Activated T-cell treated with anti-CD3 and anti-CD28 coated beads, Interleukin-2, amount 50 U/mL, for 1 hour (primary cell): Measurements from ENCODE around the gene NEAT1.
"Not testable (repeated sequence)": the region's sequence is repeated elsewhere in the genome, so short reads cannot be mapped to it uniquely, and the experiment has no call there.

Experiments used
- DNase-seq: peaks from one replicate; pipeline ENCODE4 v3.0.0-alpha.2; 2020

NEAT1 gene

DNA sequence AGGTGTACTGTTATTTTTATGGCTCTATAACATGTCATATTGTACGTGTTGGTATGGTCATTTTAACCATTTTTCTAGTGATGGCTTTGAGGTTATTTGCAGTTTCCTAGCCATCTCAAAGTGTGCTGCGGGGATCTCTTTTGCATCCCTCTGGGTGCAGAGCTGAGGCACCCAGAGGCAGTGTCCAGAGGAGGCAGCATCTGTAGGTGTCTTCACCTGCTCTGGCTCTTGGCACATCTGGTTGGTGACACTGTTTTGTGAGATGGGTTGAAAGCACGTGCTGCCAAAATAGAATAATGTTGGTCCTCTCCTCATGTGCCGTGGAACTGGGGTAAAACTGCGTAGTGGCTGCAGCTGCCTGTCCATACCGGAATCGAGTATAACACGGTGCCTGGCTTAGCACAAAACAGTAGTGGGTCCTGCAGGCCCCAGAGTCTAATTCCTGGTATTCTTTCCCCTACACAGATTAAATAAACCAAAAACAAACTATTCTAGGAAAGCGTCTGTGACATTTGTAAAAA, 12.9 kb downstream of the NEAT1 start:
- DNase-seq: no peak

DNA sequence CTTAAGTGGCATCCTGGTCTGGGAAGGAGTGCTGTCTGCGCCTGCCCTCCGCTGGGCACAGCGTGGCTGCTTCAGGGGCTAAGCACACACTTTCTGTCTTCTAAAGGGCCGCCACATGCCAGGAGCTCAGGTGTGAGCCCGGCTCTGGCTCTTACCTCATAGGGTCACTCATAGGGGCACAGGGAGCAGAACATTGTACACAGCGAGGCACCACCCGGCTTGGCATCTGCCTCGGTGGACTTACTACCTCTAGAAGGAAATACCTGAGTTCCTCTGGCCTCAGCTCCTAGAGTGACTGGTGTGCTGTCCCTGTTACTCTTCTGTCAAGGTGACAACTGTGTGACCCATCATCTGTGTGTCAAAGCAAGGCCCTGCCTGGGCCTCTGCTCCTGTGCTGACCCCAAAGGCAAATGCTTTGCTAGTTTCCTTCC, 13.4 kb downstream of the NEAT1 start:
- no peak for DNase-seq

DNA sequence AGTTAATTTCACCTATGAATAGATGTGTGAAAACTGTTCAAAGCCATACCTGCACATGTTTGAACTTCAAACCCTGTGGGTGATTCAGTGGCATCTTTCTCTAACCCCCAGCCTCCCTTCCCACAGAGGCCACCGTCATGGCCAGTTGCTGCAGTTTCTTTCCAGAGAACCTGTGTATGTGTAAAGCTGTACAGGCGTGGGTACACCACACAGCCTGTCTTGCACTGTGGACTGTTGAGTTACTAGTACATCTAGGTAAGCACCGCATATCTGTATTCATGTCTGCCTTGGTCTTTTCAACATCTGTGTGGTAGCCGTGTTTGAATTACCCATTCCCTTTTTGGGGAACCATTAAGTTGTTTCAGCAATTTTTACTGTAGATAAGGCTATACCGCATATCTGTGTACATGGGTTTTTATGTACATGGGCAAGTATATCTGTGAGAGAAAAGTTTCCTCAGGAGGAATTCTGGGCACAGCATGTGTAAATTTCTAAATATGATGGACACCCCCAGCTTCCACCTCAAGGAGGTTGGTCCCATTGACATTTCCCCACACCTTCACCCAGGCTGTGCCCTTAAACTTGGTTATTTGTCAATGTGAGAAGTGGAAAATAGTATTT, 13.9 kb downstream of the NEAT1 start:
- no peak for DNase-seq

DNA sequence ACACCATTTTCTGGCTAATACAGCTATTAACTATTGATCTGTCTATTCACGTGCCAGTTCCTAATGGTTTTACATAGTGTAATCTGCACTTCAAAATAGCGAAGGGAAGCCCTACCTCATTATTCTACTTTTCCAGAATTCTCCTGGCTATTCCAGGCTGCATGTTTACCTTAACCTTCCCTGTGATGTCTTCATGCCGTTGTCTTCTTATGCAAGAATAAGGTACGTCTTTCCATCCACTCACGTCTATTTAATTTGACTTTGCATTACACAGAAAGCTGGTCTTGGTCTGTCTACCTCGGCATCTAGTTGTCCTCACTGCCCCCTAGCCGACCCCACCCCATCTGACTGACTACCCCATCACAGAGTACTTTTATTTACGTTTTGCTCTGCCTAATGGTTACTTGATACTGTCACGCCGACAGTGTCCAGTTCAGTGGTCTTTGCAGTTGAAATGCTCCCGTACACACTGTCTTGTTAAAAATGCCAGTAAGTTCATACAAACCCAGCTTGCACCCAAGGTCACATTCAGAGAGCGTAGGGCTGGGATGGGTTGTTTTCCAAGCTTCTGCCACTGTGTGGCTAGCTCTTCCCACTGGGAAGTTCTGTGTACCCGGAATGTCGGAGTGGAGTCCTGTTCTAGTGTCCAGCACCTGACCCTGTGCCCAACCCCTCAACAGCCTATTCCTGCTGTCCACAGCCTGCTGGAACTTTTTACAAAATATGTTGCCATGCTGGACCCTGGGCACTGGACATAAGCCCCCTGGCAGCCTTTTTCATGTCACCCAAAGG, 15.0 kb downstream of the NEAT1 start:
- no peak for DNase-seq

DNA sequence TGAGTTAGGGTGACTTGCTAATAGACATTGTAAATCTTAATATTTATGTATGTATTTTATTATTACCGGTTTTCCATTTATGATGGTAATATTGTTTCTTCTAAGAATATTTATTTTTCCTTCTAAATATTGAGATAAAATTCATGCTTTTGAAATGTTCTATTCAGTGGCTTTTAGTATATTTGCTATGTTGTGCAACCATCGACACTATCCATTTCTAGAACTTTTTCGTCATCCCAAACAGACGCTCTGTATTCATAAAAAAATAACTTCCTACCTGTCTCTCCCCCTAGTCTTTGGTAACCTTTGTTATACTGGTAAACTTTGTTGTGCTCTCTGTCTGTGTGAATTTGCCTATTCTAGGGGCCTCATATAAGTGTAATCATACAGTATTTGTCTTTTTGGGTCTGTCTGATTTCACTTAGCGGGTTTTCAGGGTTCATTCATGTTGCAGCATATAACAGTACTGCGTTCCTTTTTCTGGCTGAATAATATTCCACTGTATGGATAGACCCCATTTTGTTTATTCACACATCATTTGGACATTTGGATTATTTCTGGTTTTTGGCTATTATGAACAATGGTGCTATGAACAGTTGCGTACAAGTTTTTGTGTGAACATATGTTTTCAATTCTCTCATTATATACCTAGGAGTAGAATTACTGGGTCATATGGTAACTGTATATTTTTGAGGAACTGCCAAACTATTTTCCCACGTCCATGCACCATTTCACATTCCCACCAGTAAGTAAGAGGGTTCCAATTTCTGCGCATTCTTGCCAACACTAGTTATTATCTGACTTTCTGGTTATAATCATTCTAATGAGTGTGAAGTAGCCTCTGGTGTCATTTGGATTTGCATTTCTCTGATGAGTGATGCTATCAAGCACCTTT, 15.9 kb downstream of the NEAT1 start:
- no peak for DNase-seq

DNA sequence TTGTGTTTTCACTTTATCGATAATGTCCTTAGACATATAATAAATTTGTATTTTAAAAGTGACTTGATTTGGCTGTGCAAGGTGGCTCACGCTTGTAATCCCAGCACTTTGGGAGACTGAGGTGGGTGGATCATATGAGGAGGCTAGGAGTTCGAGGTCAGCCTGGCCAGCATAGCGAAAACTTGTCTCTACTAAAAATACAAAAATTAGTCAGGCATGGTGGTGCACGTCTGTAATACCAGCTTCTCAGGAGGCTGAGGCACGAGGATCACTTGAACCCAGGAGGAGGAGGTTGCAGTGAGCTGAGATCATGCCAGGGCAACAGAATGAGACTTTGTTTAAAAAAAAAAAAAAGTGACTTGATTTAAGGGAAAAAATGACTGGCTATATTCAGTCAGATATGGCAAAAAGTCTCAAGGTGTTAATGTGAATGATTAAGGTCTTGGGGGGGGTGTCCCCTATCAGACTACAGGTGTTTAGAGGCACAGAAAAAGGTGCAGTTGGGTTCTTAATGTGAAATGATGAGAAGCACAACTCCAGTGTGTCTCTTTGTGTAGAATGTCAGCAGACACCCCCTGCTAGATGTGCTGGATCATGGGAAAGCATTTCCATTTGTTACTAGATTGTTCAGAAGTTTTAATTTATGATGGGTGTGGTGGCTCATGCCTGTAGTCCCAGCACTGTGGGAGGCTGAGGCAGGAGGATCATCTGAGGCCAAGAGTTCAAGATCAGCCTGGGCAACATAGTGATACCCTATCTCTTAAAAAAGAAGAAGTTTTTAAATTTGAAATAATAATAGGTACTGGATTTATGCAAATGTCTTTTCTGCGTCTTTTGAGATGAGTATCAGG, 17.0 kb downstream of the NEAT1 start:
- DNase-seq: no peak

DNA sequence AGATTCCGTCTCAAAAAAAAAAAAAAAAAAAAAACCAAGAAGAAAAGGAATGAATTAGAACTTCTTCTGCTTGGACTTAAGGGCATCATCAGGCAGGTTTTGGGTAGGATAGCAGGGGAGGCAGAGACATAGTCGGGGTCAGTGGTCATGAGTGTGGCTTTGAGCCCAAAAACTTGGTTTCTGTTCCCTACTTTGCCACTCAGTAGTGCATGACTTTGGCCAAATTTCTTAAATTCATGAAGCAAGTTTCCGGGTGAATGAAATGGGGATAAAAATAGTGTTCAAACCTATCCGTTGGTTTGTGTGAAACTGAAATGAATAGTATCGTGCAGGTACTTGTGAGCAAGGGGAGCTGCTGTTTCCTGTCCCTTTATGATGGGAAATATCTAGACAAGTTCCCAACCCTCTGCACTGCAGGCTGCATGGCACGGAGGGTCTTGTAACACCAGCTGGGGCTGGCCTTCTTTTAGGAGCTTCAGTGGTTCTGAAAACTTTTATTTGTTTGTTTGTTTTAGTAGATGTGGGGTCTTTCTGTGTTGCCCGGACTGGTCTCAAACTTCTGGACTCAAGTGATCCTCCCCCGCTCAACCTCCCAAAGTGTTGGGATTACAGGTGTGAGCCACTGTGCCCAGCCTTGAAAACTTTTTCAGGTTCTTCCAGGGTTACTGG, 18.4 kb downstream of the NEAT1 start:
- DNase-seq: no peak

DNA sequence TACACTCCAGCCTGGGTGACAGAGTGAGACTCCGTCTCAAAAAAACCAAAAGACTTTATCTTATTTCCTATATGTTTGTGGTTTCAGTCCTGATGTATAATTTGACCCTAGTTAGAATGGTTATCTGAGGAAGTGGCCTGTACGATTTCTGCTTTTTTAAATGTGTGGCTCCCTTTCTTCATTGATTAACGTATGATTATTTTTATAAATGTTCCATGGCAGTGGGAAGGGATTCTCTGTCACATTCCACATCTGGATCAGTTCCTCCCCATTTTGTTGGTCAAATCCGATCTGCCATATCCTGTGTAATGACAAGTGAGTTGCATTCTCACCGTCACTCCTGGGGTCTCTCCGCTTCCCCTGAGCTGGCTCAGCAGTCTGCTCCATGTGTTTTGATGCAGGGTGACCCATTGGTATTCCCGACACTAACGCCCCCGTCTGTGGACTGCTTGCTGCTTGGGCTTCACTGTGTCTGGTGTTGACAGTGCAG, 20.3 kb downstream of the NEAT1 start:
- no peak for DNase-seq

DNA sequence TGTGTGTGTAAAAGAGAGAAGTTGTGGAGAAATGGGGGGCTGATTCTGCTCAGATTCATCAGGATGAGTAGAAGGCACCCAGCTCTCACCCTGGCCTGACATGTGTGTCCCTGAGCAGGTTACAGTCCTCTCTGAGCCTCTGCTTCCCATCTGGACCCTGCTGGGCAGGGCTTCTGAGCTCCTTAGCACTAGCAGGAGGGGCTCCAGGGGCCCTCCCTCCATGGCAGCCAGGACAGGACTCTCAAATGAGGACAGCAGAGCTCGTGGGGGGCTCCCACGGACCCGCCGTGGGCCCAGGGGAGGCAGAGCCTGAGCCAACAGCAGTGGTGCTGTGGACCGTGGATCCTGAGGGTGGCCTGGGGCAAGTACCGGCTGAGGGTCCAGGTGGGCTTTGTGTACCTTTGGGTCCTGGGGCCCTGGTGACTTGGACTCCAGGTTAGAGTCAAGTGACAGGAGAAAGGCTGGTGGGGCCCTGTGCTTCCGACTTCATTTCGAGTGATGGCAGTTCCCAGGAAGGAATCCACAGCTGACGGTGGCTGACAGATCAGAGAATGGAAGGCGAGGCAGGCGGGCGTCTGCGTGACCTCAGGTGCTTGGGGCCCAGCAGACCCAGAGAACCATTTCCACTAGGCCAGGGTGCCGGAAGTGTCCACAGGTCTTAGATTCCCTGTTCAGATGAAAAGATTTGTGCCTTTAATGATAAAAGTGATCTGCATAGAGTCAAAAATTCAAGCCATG, 21.9 kb downstream of the NEAT1 start:
- no peak for DNase-seq

DNA sequence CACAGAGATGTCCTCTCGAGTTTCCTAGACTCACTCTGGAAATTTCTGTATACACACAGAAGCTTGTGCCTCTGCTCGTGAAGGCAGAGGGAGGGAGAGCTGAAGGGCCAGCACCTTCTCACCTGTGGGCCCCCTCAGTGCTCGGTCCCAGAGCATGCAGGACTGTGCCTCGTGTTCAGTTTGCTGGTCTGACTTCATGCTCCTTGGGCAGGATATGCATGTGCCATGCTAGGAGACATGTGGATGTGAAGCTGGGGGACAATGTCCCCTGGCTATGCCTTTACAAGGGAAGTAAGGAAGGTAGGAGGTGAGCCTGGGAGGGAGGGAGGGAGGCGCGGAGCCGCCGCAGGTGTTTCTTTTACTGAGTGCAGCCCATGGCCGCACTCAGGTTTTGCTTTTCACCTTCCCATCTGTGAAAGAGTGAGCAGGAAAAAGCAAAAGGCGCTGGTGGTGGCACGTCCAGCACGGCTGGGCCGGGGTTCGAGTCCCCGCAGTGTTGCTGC, 22.6 kb downstream of the NEAT1 start:
- no peak for DNase-seq

DNA sequence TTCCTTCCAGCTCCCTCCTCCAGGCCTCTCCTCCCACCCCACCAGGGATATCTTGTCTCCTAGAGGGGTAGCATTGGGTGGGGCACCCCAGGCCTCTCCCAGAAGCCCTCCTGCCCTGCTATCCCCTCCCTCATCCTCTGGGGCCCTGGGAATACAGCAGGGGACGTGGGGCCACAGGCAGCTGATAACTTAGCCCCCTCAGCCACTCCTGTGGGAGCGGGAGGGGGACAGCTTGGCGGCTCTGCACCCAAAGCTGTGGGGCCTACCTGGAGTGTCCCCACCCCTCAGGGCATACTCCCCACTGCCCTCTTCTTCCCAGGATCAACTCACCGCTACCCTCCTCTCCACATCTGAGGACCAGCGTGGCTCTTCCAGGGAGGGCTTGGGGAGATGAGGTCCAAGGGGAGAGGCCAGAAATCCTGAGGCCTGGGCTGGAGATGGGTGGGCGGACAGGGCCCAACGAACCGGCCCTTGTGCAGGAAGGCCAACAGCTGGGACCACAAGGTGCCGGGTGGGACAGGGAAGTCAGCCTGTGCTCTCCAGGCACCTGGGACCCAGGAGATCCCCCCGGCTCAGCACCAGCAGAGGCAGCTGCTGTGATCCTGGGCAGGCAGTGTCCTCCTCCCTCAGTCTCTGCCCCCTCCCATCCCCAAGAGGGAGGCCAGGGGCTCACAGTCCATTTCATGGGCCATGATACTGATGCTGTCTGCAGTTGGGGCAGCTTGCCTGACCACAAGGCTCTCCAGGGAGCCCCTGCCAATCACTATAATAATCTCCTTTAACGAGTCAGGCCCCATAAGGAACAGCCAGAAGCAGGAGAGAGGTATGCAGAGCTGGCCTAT, 23.2 kb downstream of the NEAT1 start:
- DNase-seq: no peak

DNA sequence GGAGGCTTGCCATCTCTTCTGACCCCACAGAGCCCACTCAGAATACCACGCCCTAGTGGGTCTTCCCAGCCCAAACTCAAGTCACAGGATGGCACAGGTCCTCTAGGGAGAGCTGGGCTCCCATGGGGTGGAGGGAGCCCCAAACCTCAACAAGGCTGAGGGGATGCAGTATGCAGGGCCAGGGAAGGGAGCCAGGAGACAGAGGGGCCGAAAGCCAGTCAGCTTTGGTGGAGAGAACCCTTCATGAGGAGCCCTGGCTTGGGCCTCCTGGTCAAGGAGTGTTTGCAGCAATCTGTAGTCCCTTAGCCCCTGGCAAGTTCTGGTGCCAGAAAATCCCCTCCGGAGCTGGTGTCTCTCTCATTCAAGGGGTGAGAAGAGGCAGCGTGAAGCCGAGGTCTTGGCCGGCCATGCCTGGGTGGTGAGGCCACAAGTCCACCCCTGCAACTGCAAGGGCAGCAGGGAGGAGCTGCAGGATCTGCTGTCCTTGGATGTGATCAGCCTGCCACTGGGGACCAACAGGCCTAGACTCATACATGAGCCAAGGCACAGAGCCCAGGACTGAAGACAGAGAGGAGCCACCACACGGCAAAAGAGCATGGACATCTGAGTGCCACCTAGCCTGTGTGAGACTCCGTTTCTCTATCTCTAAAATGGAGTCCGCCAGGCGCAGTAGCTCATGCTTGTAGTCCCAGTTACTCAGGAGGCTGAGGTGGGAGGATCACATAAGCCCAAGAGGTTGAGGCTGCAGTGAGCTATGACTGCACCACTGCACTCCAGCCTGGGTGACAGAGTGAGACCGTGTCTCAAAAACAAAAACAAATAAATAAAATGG, 24.1 kb downstream of the NEAT1 start:
- DNase-seq: no peak

DNA sequence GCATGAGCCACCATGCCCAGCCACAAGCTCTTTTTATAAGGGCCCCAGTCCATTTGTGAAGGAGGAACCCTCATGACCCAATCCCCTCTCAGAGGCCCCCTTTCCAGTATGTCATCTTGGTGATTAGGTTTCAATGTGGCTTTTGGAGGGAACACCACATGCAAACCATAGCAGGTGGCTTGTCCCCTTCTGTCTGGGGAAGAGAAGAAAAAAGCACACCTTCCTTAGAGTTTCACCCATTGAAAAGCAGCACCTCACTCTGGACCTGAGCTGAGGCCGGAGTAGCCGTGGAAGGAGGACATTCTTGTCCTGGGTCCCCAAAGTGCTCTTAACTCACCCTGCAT, 25.4 kb downstream of the NEAT1 start:
- DNase-seq: no peak

DNA sequence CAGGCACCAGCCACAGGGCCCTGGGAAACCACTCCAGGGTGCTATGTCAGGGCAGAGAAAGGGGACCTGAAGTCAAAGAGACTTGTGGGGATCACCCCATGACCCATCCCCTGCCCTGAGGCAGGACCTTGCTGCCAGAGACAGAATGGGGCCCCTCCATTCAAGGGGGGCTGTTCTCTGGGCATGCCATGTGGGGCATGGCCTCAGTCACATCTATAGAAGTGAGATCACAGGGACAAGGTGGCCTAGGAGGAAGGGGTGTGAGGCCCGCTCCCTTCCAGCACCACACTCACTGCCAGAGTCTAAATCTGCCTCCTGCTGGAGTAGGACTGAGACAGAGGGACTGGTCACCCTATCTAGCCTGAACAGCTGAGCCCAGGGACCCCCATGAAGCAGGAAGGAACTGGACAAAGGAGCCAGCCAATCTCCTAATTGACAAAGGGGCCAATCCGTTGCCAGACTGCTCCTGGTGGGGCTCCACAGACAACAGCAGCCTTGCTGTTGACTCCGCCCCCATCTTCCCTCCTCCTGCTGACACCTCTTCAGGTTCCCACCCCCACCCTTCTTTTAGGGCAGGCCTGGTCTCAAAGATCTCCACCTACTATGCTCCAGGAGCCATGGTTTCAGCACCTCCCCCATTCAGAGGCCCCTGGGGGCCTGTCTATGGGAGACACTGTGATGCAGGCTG, 26.0 kb downstream of the NEAT1 start:
- no peak for DNase-seq

DNA sequence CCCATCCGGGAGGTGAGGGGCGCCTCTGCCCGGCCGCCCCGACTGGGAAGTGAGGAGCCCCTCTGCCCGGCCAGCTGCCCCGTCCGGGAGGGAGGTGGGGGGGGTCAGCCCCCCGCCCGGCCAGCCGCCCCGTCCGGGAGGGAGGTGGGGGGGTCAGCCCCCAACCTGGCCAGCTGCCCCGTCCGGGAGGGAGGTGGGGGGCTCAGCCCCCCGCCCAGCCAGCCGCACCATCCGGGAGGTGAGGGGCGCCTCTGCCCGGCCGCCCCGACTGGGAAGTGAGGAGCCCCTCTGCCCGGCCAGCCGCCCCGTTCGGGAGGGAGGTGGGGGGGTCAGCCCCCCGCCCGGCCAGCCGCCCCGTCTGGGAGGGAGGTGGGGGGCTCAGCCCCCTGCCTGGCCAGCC, 28.7 kb downstream of the NEAT1 start:
- DNase-seq: not testable (repeated sequence)

DNA sequence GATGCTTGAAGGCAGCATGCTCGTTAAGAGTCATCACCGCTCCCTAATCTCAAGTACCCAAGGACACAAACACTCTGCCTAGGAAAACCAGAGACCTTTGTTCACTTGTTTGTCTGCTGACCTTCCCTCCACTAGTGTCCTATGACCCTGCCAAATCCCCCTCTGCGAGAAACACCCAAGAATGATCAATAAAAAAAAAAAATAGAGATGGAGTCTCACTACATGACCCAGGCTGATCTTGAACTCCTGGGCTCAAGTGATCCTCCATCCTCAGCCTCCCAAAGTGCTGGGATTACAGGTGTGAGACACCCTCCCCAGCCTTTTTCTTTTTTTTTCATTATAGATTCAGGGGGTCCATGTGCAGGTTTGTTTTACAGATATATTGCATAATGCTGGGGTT, 29.7 kb downstream of the NEAT1 start:
- DNase-seq: not testable (repeated sequence)

DNA sequence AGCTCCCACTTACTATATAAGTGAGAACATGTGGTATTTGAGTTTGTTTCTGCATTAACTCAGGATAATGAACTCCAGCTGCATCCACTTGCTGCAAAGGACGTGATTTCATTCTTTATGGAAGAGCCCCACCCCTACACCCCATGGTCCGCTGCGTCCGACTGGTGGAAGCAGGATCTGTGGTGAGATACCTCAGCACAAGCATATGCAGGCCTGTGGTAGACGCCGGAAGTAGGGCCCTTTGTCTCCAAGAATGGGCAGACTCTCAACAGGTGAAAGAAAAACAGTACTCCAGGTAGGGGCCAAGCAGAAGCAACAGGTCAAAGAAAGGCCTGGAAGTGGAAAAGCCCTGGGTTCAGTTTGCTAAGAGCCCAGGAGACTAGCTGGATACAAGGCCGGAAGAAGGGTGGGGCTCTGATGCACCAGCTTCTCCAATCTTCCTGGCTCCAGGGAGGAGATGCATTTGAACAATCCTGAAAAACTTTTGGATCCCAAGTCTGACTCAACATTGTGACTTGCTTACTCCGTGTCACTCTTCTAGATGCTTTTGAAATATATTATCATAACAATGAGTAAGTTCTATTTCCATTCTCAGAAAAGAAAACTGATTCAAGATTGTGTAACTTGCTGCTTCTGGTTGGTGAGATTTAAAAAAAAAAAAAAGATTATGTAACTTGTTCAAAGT, 30.4 kb downstream of the NEAT1 start:
- DNase-seq: no peak

DNA sequence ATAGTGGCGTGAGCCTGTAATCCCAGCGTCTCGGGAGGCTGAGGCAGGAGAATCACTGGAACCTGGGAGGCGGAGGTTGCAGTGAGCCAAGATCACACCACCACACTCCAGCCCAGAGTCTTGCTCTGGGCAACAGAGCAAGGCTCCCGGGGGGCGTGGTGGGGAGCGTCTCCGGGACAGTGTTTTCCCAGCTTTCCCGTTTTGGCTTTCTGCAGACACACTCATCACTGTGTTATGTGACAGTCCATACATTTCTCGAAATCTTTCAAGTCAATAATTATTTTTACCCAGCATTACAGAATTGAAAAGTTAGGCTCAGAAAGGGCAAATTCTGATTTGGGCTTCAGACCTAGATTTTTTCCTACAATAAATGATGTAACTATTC, 31.7 kb downstream of the NEAT1 start:
- DNase-seq: no peak
